ENCODE measurements around the gene JOSD1.

Gene JOSD1

DNA sequence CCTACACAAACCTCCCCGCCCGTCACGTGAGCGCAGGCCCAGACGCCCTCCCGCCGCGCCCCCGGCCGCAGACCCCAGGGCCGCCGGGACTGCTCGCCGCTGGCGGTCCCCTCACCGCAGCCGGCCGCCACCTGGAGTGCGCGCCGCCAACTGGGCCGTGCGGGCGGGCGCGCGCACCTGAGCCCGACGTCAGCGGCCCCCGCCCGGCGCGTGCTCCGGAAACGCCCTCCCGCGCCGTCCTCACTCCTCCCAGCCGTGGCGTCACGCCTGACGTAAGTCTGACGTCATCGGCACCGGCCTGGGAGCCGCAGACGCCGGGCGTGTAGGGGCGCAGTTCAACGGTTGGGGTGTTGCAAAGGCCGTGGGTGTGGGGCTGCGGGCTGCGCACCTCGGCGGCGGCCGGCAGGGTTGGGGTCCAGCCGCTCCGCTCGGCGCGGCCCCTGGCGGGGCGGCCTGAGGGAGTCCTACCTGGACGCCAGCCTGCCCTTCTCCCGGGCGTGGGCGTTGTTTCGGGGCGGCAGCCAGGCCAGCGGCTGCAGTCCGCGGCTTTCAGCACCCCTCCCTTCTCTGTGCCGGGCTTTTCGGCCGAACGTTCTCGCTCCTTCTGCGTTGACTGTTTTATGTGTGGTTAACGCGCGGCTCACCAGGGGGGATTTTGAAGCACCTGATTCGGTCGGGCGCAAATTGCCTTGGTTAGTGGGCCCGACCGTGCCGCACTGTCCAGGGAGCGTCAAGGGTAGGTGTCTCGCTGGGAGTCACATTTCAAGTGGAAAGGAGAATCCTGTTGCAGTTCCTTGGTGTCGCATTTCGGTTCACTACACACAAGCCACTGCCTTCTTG lies at the start of gene JOSD1:
Gene JOSD1, minus strand, starts transcription at position 155 of the 840 bp plus-strand sequence. CDS start 956 bp downstream, outside the sequence.
- peak; percentile 95 to 98 for DNase-seq (ENCODE audit: low read depth in 1 of 2, low spot score in 1 of 2)

DNA sequence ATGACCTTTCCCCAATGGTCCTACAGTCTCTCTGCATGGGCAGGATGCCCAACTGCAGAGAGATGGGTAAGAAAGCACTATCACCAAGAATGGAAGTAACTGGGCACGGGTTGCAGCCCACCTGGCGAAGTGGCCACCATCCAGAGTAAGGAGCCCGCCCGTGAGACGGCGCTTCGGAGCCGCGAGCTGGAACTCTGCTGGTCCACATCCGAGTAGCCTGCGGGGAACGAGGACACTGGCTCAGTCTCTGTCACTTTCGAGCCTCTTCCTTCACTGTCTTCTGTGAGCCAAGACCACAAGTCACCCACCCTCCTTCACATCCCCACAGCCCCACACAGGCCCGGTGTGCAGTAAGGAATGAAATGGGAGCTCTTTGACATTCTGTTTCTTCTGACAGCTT lies 49.4 kb upstream of the JOSD1 start:
- DNase-seq (ENCODE audit: low read depth in 1 of 2, low spot score in 1 of 2) = no peak

DNA sequence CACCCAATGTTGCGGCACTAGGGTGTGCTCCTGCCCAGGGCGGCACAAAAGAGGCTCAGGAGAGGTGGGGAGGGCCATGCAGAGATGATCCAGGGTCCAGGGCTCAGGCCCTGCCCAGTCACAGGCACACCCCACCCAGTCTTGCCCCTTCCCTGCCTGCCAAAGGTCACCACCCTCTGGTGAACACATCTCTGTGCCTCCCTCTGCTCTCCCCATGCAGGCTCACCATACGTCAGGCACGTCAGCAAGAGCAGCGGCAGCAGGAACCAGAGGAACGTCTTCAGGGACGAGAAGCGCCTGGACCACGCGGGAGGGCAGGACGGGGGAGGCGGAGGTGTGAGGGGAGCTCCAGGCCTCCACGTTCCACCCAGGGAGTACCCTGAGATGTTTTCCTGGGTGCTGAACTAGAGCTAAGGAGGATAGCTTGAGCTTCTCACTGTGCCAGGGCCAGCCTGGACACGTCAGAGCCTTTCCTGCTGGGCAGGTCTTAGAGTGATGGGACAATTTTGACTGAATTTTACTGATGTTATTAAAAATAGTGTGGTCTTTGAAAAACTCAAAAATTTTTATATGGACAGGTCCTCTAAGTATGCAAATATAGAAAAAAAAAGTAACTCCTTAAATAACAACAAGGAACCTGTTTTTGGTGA lies 47.9 kb upstream of the JOSD1 start:
- no peak for DNase-seq (ENCODE audit: low read depth in 1 of 2, low spot score in 1 of 2)

DNA sequence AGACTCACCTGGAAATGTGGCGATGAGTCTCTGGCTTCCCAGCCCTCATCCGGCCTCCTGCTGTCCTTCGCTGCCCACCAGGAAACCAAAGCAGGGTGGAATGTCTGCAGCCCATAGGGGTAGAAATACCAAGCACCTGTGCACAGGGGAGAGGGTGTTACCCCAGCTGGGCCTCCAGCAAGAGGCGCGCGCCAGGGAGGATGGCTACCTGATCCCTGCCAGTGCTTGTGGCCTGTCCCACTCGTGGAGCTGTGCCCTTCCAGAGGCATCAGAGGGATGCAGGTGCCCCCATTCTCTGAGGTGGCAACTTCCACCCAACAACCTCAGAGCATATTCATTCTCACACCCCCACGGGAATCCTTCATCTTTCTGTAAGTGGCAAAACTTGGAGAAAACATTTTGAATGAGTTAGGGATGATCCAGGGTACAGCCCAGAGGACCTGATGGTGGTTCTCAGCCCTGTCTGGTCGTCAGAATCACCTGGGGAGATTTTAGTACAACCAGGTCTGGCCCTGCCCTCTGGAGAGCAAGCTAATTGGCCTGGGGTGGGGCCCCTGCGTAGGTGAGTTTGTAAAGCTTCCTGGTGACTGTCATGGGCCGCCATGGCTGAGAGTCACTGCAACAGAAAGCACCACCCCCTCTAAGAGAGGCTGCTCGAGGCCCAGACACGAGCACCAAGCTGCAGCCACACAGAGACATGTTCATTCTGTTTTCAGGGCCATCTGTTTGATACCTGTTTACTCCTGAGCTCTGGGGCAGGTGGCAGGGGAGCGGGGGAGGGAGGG lies 45.1 kb upstream of the JOSD1 start:
- DNase-seq (ENCODE audit: low read depth in 1 of 2, low spot score in 1 of 2) = no peak

DNA sequence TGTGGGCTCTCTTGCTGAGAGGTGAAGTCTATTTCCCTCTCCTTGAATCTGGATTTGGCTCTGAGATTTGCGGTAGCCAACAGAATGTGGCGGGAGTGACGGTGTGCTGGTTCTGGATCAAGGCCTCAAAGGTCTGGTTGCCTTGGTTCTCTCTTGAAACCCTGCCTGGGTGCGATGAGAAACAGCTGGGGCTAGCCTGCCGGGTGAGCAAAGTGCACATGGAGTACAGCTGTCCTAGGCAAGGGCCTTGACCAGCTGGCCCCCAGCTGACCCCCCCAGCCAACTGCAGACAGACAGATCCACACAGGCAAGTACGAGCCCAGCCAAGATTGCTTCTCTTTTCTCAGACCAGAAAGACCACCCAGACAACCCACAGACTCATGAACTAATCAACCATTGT lies 44.2 kb upstream of the JOSD1 start:
- DNase-seq (ENCODE audit: low read depth in 1 of 2, low spot score in 1 of 2) = no peak

DNA sequence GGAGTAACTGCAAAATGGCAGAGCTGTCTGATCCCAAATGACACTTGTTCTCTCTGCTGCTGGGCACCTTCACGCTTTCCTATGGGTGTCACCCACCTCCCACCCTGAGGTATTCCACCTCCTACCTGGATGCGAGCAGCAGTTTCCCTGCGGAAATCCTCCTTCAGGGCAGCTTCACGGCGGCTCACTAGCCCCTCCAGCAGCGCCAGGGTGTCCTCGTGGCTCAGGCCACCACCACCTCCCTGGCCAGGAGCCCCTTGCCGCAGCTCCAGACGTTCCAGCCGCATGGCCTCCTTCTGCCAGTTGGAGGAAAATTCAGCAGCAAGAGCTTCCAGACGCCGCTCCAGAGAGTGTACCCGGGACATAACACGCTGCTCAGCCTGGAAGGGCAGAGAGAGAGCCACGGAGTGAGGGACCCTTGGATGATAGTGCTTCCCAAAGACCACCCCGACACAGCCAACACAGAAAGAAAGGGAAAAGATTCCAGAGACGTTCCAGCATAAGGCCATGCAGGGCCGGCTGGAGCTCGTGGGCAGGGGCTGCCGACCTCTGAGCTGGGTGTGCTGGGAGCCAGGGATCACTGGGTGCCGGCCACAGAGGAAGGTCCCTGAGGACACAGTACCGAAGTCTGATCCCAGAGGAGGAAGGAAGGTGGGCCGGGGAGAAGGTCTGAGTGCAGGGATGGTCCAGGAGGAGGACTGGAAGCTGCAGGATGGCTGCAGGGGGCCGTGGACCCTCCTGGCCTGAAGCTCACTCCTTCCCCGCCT lies 41.6 kb upstream of the JOSD1 start:
- DNase-seq (ENCODE audit: low read depth in 1 of 2, low spot score in 1 of 2) = no peak

DNA sequence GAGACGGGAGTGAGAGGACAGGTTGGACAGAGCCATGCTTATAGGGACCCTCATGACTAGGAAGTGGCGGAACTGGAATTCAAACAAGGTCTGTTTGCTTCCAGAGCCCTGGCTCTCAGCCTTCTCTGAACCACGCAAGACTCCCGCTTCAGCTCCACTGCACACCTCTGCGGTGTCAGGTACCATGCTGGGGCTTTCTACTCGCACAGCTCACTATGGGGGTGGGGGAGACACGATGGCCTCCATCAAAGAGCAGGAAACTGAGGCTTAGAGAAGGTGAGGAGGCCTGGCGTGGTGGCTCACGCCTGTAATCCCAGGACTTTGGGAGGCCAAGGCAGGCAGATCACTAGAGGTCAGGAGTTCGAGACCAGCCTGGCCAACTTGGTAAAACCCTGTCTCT lies 40.8 kb upstream of the JOSD1 start:
- no peak for DNase-seq (ENCODE audit: low read depth in 1 of 2, low spot score in 1 of 2)

DNA sequence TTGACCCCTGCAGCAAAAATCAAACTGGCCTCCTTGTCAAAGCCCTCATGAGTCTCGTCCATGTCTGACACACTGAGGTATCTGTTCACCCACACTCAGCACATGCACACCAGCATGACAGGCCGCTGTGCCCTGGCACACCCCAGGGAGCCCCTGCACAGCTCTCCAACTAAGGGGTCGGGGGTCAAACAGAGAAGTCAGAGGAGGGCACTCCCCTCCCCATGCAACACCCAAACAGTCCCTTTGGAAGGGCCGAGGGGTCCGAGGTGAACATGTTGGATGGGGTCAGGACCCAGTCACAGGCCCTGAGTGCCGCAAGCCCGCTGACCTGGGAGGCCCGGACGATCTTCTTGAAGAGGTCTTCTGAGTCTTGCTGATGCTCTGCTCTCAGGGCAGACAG lies 40.4 kb upstream of the JOSD1 start:
- no peak for DNase-seq (ENCODE audit: low read depth in 1 of 2, low spot score in 1 of 2)

DNA sequence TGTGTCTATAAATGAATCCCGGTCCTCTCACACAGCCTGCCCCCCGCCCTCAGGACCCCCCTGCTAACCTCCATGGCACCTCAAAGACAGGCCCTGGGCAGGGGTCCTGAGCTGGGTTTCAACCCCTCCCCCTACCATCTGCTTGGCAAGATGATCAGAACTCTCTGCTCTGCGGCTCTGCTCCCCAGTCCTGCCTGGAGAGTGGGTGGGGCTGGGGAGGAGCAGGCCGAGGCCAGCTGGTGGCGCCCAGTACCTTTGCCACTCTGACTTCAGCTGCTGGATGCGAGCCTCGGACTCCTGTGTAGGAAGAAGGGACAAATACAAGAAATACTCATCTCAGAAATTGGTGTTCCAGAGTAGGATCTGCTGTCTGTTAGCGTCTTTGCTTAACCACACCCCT lies 40.0 kb upstream of the JOSD1 start:
- no peak for DNase-seq (ENCODE audit: low read depth in 1 of 2, low spot score in 1 of 2)

DNA sequence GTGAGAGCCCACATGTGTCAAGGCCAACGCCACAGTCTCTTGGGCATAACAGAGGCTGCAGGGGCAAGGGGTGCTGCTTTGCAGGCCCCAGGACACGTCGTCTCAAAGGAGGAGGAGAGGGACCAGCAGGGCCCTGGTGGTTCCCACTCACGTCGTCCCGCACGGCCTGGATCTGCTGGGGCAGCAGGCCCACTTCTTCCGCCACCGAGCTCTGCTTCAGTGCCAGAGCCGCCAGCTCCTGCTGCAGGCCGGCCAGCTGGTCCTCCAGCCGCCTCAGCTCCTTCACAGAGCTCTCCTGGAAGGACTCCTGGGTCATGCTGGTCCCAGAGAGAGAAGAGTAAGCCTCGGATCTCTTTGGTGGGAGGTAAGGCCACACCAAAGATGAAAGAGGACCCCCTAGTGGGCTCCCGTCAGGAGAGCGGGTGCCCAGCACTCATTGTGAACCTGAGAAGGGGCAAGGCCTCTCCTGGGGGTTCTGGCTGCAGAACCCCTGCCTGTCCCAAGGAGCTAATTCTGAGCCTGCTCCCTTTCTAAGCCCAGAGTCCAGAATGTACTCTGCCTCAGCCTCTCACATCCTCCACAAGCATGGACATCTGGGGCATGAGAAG lies 39.5 kb upstream of the JOSD1 start:
- no peak for DNase-seq (ENCODE audit: low read depth in 1 of 2, low spot score in 1 of 2)

DNA sequence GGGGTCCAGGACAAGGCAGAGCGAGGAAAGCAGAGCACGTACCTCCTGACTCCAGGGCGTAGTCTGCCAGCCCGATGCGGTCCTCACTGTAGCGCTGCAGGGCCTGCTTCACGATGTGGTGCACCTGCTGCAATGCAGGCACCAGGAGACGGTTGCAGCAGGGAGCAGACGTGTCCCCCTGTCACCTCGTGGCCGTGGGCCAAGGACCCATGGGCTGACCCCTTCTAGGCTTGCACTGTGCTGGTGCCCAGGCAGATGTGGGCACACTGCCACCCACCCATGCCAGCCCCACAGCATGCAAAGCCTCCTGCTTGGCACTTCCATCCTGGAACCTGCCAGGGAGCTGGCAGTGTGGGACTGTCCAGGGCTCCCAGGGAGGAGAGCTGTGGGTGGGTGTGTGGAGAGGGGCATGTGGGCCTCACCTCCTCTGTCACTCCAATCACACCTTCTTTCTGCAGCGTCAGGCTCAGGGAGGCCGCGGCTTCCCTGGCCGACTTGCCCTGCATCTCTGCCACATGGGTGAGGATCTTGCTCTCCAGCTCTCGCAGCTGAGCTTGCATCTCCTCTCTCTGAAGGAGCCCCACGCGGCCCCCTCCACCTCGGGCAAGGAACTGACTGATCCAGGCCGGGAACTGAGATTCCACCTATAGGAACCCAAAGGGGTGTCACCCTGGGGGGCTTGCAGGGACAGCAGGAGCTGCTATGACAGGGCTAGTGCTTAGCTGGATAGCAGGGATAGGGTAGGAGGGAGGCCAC lies 38.7 kb upstream of the JOSD1 start:
- DNase-seq (ENCODE audit: low read depth in 1 of 2, low spot score in 1 of 2) = no peak

DNA sequence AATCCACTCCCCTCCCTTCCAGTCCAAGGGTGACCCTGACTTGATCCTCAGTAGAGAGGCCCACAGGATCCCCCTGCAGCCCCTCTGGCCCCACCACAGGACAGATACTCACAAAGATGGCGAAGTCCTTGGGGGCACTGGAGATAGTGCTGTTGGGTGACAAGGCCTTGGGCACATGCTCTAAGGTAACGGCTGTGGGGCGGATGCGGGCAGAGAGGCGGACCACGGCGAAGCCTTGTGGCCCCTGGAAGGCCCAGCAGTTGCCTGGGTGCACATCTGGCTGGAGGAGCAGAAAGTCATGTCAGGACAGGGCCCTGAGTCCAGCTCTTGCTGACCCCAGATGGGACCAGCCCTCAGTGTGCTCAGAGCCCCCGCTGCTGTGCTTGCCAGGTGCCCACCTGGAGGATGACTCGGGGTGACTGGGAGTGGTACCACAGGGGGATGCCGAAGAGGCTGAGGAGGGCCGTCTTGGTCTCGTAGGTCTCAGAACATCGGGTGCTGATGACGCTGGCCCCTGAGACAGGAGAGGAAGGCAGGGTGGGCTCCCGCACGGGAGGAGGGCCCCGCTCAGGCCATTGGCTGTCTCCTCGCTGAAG lies 37.8 kb upstream of the JOSD1 start:
- DNase-seq (ENCODE audit: low read depth in 1 of 2, low spot score in 1 of 2) = no peak

DNA sequence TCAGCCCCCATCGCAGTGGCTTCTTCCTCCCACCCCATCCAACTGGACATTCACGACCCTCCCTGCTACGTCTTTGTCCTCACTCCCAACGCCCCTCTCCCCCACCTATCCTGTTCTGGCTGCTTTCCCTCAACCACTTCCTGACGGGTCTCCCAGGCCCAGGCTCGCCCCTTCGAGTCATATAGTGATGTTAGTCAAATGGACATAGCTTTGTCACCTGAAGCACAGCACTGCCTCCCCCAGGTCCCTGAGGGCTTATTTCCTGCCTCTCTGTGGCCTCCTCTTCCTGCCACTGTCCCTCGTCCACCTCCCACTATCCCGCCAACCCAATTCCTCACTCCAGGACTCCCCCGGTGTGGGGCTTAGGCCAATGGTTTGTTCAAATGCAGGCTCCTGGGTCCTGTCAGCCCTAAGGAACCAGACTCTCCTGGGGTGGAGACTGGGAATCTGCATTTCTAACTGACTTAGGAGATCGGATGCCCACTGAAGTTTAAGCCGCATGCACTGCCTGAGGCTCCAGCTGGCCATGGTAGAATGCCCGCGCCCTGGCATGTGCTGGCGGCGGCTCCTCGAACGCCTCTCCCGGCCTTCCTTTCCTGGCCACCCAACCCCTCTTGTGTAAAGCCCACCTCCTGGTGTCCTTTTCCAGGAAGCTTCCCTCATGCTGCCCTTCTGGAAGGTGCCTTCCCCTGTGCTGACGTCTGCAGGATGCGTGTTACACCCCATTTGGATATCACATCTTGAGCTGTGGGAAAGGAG lies 36.7 kb upstream of the JOSD1 start:
- DNase-seq (ENCODE audit: low read depth in 1 of 2, low spot score in 1 of 2) = no peak

DNA sequence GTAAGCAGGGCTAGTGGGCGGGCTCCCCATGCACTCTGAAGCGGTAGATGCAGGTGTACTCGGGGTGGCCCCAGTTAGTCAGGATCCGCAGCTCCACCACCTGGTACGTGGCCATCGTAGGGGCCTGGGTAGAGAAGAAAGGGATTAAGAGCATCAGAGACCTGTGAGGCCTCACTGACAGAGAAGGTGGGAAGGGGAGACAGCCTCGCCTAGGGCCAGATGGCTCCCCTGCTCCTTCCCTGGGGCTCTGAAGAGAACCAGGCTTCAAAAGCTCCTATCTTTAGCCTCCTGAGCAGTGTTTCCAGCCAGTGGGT lies 35.5 kb upstream of the JOSD1 start:
- DNase-seq (ENCODE audit: low read depth in 1 of 2, low spot score in 1 of 2) = no peak

DNA sequence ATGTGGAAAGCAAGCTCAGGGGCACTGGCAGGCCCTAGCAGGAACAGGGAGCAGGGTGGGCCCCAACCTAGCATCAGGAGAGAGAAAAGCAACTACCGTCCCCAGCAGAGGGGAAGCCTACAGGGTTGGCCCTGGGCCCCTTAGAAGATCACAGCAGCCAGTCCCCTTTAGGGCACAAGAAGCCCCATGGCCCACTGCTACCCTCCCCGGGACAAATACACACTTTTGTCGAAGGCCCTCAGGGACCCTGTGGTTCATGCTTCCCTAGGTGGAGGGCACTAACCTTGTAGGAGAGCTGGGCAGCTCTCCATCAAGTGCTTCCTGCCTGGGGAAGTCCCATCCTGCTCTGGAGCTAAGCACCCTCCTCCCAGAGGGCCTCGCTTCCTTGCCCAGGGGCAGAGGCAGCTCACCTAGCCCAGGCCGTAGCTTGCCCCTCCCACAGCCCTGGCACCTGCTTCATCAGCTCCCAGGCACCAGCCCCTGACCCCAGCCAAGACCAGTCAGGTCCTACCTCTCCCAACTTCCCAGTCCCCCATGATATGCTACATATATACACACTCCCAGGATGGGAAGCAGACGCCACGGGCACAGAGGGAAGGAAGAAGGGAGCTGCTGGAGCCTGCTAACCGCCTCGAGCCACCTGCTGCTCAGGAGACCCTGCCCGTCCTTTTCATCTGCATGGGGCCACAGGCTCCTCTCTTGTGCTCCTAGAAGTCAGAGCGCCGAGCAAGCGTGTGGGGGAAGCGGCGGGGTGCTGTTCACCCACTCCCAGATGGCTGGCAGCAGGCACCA lies 34.9 kb upstream of the JOSD1 start:
- no peak for DNase-seq (ENCODE audit: low read depth in 1 of 2, low spot score in 1 of 2)

DNA sequence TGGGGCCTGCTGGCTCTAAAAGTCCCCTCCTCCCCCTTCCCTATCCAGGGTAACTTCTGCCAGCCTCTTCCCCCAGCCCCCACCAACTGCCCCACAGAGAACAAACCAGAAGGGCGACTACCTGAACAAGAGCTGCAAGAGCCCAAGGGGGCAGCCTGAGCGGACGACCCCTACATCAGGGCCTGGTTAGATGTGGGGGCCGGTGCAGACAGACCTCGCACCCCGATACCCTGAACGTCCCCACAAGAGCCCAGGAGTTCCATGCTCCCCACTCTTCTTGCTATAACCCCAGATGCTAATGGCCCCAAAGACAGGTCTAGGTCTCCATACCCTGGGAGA lies 34.4 kb upstream of the JOSD1 start:
- no peak for DNase-seq (ENCODE audit: low read depth in 1 of 2, low spot score in 1 of 2)

DNA sequence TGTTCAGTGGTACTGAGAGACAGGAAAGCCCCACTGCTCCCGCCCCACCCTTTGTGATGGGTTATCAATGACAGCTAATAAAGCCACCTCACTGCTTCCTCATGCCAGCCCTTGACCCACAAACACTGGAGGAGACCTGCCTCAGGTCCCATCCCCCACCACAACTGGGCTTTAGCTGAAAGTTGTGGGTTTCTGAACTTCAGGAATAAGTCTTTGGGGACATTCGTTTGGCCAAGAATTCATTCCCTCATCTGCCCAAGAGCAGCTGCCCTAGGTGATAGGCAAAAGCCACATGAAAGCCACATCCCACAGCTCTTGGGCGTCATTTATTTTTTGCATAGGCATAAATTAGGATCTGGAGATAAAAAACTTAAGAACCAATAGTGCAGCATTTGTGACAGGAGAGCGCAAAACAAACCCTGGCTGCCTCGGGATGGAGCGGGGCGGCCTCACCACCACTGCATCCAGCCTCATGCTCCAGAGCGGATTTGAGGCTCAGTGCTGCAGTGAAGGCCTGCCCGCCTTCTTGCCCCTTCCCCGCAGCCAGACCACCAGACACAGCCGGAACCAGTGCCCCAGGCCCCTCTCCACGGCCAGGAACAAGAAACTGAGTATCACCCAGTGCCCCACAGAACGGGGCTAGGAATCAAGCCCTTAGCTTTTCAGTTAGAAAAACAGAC lies 33.8 kb upstream of the JOSD1 start:
- DNase-seq (ENCODE audit: low read depth in 1 of 2, low spot score in 1 of 2) = no peak
